Stimulated activated CD8-positive, alpha-beta memory T cell treated with anti-CD3 and anti-CD28 coated beads, Interleukin-7, amount 100 ng/mL, for 24 hours (primary cell): ENCODE results near the gene UBAC1.

Source experiments
- DNase-seq: peaks from one replicate; pipeline ENCODE4 v3.0.0-alpha.2; 2020; ENCODE audit warnings: low read depth

UBAC1 gene, protein sequence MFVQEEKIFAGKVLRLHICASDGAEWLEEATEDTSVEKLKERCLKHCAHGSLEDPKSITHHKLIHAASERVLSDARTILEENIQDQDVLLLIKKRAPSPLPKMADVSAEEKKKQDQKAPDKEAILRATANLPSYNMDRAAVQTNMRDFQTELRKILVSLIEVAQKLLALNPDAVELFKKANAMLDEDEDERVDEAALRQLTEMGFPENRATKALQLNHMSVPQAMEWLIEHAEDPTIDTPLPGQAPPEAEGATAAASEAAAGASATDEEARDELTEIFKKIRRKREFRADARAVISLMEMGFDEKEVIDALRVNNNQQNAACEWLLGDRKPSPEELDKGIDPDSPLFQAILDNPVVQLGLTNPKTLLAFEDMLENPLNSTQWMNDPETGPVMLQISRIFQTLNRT

DNA sequence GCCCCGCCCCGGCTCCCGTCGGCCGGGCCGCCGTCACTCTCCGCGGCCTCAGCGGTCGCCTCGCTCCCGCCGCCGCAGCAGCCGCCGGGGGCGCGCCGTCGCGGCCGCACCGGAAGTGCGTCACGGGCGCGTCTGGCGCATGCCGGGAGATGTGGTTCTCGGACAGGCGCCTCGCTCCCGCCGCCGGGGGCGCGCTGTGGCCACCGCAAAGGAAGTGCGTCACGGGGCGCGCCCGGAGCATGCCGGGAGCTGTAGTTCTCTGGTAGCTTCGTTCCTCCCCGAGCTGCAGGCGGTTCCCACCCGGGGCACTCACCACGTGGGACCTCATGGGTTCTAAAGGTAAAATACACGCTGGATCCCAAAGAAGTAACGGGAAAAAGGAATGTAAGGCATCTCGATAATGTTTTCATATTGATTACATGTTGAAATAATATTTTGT lies at the start of gene UBAC1:
UBAC1 (minus strand) TSS at position 97 of the 439 bp plus-strand sequence. CDS start 211 bp downstream, outside the sequence.
- peak; percentile 90 for DNase-seq

DNA sequence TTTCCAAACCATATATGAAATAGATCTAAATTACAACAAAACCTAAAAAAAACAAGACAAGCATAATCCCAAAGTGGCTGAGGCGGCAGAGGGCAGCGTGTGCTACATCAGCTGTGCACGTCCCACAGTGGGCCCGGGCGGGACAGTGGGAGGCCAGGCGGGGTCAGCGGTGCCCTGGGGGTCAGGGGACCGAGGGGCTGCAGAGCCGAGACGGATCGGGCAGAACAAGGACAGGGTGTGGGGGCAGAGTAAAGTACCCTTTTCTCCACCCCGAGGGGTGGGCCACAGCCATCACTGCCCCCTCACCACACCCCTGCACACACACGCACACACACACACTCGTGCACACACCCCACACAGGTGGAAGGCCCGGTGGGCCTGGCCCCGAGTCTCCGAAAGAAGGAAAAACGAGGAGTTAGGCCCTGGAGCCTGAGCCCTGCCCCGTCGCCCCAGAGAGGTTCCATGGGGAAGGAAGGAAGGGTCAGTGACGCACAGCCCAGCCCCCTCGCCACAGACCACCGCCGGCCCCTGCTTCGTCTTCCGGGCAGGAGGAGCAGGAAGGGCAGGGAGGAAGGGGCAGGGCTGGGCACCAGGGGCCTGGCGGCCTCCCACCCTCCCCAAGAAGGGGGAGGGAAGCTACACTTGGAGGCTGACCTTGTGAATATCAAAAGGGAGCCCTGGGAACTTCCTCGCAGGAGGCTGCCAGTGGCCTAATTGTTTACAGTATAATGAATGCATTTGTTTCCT lies 49.6 kb upstream of the UBAC1 start:
- DNase-seq = no peak

DNA sequence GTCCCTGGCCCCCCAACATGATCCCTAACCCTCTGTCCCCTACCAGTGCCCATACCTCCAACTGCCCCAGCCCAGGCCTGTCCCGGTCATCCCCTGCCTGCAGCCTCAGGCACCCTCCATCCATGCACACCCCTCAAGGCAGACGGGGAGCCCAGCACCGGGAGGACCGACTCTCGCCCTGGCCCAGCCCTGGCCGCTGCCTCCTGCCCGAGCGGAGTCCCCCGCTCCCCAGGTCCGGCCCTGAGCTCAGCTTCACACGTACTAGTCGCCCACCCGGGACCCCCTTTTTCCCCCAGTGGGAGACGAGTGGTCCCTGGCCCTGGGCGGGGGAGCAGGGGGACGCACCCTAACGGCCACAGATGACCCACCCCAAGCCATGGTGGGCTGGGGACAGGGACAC lies 49.0 kb upstream of the UBAC1 start:
- DNase-seq = no peak

DNA sequence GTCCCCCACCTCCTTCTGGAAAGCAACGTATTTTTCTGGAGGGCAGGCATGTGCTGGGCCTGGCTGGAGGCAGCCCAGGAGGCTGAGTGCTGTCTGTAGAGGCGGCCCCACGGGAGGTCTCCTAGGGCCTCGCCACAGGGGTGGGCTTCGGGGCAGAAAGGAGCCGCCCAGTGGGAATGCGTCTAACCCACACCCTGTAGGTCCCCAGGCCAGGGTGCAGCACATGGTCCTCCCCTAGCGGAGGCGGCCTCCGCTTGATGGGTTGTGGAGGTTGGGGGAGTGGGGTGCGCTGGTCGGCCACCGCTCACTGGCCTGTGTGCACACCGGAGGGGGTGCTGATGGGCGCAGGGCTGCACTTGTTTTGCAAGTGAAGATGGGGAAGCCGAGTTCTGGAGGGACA lies 48.3 kb upstream of the UBAC1 start:
- no peak for DNase-seq

DNA sequence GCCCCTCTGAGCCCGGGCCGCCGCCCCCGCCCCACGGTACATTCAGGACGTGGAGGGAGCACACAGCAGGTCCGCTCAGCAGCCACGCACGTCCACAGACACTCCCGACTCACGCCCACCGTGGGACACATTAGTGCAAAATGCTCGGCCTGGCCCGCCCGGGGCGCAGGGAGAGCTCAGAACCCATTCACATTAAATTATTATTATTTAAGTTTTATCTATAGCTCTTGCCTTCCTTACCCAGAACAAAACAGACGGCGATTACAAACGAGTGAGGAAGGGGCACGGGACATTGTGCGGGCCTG lies 47.5 kb upstream of the UBAC1 start:
- no peak for DNase-seq

DNA sequence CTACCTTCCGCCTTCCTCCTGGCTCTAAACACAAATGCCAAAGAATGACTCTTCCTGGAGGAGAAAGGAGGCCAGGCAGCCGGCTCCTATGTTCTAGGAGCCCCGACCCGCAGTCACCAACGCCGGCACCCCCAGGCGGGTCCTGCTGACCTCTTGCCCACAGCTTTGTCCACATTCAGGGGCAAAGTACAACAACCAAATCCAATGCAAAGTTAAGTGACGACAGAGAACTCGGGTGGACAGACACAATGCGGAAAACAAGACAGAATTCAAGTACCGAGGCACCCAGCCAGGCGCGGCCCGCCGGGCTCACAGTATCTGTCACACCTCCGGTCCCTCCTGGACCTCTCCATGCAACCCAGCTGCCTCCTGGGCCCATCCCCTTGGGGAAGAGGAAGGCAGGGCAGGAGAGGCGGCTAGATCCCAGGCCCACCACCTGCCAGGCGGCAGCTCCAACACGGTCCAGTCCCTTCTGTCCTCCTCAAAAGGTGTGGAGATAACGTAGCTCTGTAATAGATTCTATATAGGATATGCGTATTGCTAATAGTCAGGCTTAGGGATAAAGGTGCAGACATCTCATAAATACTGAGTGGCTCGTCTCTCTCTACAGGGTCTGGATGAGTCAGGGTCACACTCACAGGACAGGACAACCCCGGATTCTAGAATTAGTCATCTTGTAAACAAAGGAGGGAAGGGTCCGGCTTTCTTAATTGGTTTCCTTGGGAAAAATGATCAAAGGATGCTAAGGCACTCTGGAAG lies 46.9 kb upstream of the UBAC1 start:
- DNase-seq = no peak

DNA sequence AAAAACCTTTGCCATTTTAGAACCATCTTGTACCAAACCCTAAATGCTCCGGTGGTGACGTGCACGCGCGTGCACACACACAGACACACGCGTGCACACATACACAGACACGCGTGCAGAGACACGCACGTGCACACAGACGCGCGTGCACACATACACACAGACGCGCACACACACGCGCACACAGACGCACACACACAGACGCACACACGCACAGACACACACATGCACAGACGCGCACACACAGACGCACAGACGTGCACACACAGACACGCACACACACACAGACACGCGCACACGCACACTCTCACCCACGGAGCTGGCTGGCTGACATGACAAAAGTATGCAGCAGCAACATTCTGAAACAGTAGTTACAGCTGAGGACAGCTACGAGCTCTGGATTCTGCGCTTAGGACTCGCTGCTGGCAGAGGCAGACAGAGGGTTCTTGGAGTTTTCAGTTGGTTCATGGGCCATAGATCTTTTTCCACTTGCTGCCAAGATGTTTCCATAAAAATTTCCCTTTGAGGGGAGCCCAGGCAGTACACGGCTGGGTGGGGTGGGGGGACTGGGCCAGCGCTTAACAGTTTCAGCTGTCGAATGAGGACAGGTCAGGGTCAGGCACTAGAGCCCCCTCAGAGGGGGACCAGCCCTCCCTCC lies 46.2 kb upstream of the UBAC1 start:
- no peak for DNase-seq

DNA sequence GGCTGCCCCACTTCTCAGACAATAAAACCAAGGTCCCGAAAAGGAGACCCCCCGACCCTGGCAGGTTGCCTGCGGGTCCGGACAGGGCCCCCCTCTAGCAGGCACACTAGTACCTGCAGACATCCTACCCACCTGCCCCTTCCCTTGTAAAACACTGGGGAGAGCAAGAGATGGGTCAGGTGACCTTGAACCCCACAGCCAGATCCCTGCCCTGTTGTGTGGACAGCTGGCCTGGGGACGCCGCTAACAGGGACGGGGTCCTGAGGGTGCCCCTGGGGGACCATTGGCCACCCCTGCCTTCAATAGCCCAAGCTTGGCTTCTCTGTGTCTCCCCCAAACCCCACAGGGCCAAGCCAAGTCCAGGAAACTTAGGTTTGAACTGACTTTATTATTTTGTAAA lies 45.0 kb upstream of the UBAC1 start:
- DNase-seq = no peak

DNA sequence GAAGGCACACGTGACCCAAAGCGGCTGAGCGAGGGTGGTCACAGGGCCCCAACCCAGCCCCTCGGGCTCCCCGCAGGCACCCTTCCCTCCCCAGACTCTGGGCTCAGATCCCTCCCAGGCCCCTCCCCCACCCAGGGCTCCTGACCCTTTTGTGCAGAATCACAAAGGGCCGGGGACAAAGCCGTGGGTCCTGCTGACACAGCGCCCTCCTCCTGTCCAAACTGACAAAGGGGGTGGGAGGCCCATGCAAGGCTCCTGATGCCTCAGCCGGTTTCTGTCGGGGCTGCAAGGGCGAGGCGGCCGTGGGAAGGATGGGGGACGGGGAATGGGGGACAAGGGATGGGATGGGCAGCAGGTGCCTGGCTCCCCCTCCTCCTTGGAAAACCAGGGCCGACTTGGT lies 43.5 kb upstream of the UBAC1 start:
- DNase-seq = no peak

DNA sequence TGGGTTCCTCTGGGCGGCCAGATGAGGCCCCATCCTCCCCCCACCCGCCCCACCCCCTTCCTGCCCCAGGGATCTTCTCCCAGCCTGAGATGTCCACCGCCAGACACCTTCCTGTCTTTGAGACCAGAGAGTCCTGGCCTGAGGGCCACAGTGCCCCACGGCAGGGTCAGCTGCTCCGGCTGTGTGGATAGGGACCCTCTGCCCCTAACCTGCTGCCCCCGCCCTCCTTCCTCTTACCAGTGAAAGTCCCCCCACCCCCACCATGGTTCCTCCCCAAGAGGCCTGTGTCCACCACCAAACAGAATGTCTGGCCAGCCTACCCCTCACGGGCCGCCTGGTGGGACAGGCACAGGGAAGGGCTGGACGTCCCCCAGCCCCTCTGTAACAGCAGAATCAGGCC lies 43.0 kb upstream of the UBAC1 start:
- no peak for DNase-seq

DNA sequence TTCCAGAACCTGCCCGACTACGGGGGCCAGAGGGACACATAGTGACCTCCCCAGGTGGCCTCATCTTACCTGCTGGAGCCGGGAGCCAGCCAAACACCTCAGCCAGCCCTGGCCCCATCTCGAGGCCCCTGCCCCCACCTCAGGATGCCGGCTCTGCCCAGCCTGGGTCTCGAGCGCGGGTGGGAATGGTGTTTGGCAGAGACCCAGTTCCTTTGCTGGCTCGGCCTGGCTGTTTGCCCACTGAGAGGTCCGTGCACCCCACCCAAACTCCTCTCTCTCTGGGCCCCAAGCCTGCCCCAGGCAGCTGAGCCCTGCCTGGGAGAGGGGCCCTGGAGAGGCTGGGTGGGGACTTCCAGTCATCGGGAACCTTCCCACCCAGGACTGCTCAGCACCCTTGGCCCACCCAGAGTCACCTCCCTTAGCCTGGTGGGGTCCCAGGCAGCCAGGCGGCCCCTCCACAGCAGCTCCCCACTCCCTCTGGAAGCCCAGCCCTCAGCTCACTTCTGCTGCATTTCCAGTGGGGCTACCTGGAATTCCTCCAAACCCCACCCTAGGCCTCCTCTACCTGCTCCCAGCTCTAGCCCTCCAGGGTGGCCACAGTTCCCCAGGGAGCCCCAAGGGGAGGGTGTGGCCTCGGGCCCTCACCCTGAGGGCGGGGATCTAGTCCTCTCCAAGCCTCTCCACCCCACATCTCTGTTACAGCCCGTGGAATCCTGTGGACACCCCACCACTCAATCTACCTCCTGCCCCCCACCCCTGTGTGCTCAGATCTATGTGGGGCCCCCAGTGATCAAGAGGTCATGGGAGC lies 42.4 kb upstream of the UBAC1 start:
- no peak for DNase-seq

DNA sequence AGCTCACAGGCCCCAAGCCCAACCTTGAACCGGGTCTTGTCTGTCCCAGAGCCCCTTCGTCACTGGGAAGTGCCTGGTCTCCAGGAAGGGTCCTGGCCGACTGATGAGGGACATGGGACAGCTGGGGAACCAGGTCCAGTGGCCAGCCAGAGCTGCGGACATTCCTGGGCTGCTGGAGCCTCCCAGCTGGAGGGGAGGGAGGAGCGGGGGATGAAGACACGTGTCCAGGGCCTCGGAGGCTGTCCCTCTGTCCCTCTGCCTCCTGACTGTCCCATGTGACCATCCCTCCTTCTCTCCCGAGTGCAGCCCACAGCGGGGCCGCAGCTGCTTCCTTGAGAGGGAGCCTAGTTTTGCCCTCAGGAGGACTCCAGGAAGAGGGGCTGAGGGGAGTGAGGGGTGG lies 41.7 kb upstream of the UBAC1 start:
- no peak for DNase-seq

DNA sequence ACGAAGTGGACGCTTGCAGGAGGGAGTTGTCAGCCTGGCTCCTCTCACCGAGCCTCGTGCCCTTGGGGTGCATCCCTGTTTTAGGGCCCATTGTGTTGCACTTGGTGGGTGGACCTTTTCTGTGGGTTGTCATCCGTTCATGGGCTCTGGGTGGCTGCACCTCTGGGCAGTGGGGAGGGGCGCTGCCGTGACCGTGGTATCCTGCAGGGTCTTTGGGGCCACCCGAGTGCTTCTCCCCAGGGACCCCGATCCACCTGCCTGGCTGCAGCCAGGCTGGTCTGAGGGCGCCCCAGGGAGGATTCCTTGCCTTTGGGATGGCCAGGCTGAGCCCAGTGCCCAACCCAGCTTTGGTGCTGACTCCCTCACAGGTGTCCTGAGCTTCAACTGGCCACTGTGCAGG lies 41.0 kb upstream of the UBAC1 start:
- DNase-seq = no peak

DNA sequence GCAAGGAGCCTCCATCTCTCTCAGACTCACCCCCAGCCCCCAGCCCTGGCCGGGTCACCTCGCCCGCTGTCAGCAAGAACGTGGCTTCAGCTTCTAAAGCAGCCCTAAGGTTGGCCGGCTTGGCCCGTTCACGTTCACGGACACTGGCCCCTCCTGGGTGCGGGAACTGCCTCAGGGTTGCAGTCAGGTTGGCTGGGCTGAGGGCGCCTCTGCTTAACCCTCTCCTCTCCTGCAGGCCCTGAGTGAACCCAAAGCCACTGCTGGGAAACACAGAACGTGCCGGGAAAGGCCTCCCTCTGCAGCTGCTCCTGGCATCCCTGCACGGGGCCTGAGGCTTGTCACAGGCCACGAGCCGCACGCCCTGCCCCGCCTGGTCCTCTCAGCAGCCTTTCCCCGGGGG lies 40.1 kb upstream of the UBAC1 start:
- no peak for DNase-seq

DNA sequence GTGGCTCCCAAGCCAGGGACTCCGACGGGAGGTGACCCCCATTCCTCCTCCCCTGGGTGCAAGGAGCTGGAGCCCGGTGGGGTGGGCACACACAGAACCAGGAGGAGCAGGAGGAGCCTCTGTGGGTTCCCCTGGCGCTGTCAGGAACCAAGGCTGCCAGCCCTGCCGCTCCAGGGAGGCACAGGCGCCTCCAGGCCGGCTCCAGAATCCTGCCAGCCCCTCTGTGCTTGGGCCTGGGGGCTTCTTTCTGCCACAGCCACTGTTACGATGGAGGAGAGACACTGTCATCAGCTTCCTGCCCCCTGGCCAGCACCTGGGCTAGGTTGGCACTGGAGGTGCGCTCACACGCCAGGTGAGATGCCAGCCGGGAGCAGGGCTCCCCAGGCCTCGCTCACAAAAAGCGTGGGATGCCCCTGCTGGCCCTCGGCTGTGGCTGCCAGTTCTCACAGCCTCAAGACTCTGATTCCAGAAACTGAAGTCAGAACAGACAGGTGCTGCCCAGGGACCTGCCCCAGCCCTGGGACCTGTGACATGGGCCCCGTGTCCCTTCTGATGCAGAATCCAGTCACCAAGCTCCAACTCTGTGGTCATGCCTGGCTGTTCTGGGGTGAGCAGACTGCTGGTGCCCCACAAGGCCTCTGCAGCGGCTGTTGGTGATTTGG lies 37.4 kb upstream of the UBAC1 start:
- DNase-seq = no peak

DNA sequence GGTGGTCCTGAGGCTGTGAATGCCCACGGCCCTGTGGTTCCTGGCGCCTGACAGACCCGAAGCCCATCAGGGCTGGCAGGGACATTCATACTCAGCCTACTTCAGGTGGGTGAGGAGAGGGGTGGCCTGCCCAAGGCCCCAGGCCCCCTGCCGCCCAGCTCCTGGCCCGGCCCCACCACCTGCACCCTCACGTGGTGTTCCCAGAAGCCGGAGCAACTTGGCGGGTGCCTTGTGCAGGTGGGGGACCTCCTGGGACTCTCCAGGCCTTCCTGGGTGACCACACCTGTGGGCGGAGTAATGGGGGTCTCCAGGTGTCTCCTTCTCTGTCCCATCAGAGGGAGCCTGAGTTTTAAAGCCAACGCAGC lies 36.8 kb upstream of the UBAC1 start:
- no peak for DNase-seq

DNA sequence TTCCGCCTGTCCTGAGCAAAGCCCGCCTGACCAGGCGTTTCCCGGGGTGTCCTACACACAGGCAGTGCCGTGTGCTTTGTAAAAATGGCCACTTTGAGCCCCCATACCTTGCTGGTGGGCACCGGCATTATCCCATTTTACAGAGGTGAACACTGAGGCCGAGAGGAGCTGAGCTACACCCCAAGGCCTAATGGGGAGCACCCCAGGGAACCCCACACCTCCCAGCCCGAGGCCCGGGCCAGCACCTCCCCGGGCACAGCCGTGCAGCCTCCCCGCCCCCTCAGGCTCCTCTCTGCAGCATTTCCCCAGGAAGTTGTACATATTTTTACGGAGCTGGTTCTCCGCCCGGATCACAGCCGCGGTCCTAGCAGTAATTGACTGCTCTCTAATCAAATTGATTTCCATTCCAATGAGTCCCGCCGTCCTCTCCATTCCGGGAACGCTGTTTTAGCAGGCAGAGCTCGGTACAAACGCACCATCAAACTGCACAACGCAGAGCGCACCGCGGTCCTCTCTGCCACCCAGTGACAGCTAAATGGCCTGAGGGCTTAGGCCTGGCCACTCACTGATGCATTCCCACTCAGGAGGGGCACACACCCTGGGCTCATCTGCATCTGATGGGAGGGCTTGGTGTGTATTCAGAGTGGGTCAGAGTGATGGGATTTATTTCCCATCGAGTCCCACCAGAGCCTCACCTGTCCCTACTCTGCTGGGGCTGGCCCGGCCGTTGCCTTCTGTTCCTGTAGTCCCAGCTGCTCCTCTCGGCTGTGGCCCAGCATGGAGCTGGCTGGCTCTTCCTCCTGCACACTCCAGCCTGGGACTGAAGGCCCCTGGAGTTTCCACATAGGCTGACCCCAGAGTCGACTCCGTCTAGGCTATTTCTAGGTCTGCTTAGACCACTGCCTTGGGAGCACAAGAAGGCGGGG lies 36.2 kb upstream of the UBAC1 start:
- no peak for DNase-seq

DNA sequence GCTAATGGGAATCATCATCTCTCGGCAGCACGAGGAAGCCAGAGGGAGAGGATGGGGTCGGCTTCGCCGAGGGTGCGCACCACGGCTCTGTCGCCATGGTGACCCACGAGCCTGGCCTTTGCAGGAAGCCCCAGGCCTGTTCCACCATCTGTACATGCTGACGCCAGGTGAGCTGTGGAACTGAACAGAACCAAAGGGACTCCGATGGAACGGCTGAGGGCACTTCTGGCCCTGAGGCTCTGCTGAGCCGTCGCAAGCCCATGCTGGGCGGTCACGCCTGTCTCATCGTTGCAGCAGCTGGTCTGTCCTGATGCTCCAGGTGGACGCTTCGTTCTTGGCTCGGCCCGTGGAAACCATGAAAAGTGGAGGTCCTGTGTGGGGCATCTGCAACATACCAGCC lies 34.6 kb upstream of the UBAC1 start:
- DNase-seq = no peak

DNA sequence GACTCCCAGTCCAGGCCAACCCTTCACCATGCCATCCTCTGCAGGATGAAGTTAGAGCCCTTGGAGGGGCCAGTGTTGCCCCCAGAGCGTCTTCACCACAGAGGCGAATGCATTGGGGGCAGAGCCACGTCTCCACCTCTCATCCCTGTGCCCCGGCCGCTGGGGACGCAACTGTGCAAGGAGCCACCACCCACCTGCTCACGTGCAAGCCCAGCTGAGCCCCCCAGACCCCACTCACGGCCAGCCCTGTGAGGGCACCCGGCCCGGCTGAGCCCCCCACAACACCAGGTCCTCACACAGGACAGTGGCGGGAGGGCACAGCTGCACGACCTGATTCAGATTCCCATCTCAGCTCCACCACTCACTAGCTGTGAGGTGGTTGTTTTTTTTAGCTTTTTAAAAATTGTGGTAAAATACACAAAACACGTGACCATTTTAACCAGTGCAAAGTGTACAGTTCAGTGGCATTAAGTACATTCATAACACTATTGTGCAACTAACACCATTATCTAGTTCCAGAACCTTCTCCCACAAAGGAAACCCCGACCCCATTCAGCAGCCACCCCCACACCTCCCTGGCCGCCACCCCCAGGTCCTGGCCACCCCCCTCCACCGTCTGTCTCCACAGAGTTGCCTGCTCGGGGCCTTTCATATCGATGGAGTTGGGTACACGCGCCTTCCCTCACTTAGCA lies 33.5 kb upstream of the UBAC1 start:
- no peak for DNase-seq
